ENCODE results near the gene ASPG.

DNA sequence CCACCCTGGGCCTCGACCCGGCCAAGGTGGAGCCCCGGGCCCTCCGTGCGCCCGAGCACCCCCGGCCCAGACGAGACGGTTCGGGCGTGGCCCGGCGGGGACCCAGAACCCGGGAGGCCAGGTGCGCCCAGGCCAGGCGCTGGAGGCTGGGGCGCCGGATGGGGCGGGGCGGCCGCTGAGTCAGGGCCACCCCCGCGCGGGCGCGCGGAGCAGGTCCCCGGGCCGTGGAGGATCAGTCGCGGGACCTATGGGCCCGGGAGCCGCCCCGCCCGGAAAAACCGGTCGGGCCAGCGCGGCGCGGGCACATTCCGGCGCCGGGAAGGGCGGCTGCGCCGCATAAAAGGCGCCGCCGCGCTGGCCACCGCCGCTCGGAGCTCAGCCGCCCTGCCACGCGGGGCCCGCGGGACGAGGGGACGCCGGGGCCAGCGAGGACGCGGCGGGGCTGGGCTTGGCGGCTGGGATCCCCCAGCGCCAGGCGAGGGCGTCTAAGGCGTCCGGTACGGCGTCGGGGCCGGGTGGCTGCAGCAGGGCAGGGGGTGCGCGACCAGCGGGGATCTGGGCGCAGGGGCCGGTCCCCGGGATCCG lies 31.3 kb downstream of the ASPG start:
- TF ChIP-seq, protein P1, sequence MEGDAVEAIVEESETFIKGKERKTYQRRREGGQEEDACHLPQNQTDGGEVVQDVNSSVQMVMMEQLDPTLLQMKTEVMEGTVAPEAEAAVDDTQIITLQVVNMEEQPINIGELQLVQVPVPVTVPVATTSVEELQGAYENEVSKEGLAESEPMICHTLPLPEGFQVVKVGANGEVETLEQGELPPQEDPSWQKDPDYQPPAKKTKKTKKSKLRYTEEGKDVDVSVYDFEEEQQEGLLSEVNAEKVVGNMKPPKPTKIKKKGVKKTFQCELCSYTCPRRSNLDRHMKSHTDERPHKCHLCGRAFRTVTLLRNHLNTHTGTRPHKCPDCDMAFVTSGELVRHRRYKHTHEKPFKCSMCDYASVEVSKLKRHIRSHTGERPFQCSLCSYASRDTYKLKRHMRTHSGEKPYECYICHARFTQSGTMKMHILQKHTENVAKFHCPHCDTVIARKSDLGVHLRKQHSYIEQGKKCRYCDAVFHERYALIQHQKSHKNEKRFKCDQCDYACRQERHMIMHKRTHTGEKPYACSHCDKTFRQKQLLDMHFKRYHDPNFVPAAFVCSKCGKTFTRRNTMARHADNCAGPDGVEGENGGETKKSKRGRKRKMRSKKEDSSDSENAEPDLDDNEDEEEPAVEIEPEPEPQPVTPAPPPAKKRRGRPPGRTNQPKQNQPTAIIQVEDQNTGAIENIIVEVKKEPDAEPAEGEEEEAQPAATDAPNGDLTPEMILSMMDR (IDR thresholded peaks at IDR 0.05), result no peak
- TF ChIP-seq POLR2A (IDR thresholded peaks at IDR 0.05), result no peak

Measured in testis (tissue), 2 donors.